ENCODE measurements around the gene P2RY2.

Gene P2RY2

DNA sequence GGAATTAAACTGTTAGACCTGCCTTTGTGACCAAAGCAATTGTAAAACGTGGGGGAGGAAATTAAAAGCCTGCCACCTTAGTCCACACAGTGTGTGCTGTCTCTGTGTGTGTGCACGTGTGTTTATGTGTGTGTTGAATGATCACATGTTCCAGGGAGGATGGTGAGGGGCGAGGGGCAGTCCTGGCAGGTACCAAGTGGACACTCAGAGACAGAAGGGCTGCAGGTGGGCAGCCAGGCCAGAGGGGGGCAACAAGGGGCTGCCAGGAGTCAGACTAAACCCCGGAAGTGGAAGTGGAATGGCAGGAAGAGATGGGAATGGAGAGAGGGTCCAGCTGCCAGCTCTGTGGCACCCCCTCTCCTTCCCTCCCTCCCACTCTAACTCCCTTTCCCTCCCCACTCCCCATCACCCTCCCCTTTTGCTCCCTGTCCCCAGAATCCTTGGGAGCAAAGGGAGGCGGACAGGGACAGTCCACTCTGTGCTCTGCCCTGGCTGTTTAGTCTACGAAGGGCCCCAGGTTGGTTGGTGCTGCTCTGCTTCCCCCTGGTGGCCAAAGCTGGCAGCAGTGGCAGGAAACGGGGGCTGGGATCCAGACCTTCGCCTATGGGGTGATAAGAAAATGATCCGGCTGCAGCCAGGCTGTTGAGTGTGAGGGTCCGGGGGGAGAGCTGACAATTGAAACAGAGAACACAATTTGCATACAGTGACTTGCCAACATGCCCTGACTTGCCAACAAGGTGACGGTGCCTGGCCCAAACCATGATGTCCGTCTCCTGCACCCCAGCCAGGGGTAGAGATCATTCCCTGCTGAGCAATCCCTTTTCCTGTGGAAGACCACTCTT, 24.4 kb downstream of the P2RY2 start:
- H2AFZ ChIP-seq (ENCODE audit: low read depth, low read length, severe bottlenecking) = peak overlapping the region; percentile 57
- H3F3A ChIP-seq (ENCODE audit: insufficient read depth) = no peaks in the 10 kb centered on the region
- H4K20me1 ChIP-seq (ENCODE audit: low read depth, low read length) = no peaks in the 10 kb centered on the region
- no peaks in the 10 kb centered on the region for H3K36me3 ChIP-seq (ENCODE audit: low read length)
- no peak overlapping the region for H3K4me3 ChIP-seq (ENCODE audit: insufficient read depth, low read length, poor library complexity, severe bottlenecking)
- TF ChIP-seq, protein P1, sequence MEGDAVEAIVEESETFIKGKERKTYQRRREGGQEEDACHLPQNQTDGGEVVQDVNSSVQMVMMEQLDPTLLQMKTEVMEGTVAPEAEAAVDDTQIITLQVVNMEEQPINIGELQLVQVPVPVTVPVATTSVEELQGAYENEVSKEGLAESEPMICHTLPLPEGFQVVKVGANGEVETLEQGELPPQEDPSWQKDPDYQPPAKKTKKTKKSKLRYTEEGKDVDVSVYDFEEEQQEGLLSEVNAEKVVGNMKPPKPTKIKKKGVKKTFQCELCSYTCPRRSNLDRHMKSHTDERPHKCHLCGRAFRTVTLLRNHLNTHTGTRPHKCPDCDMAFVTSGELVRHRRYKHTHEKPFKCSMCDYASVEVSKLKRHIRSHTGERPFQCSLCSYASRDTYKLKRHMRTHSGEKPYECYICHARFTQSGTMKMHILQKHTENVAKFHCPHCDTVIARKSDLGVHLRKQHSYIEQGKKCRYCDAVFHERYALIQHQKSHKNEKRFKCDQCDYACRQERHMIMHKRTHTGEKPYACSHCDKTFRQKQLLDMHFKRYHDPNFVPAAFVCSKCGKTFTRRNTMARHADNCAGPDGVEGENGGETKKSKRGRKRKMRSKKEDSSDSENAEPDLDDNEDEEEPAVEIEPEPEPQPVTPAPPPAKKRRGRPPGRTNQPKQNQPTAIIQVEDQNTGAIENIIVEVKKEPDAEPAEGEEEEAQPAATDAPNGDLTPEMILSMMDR (IDR thresholded peaks at IDR 0.05; ENCODE audit: insufficient read depth, low read length, poor library complexity, severe bottlenecking) = peak; percentile 99
- no peak for TF ChIP-seq EZH2phosphoT487 (conservative IDR thresholded peaks at IDR 0.05; ENCODE audit: low read length)
- H3K27me3 ChIP-seq (ENCODE audit: low read length) = no peaks in the 10 kb centered on the region
- no peaks in the 10 kb centered on the region for H3K9me3 ChIP-seq (ENCODE audit: insufficient read depth, low read length)
- no peak overlapping the region for H3K27ac ChIP-seq (ENCODE audit: low read depth, low read length)
- H3K9ac ChIP-seq (ENCODE audit: low read length) = no peak overlapping the region
- no peaks in the 10 kb centered on the region for H3K79me2 ChIP-seq (ENCODE audit: insufficient read depth, low read length)
- H3K4me2 ChIP-seq (ENCODE audit: low read depth, low read length, poor library complexity, severe bottlenecking) = peak overlapping the region; percentile 2
- H3K9me2 ChIP-seq (replicated peaks; ENCODE audit: insufficient read depth, low read length) = no peaks in the 10 kb centered on the region

DNA sequence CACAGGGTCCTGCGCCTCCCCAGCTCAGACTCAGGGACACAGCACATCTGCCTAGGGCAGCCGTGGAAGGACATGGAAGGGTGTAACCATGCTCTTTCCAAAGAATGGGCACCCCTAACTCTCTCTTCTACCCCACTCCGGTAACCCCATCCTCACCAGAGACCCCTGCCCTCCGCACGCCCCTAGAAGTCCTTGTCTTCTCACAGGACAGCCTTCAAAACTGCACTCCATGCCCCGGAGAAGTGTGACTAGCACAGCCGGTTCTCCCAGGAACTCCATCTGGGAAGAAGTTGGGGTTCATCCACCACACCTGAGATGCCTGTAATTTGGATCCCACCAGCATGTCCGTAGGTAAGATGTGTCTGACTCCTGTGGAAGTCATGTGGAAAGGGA, 25.0 kb downstream of the P2RY2 start:
- H3K9me2 ChIP-seq (replicated peaks; ENCODE audit: insufficient read depth, low read length) = no peaks in the 10 kb centered on the region
- H3K9me3 ChIP-seq (ENCODE audit: insufficient read depth, low read length) = no peaks in the 10 kb centered on the region
- no peak overlapping the region for H2AFZ ChIP-seq (ENCODE audit: low read depth, low read length, severe bottlenecking)
- no peak overlapping the region for H3K4me3 ChIP-seq (ENCODE audit: insufficient read depth, low read length, poor library complexity, severe bottlenecking)
- no peak overlapping the region for H3K4me2 ChIP-seq (ENCODE audit: low read depth, low read length, poor library complexity, severe bottlenecking)
- no peaks in the 10 kb centered on the region for H3K27me3 ChIP-seq (ENCODE audit: low read length)
- H3K36me3 ChIP-seq (ENCODE audit: low read length) = no peaks in the 10 kb centered on the region
- no peak overlapping the region for H3K9ac ChIP-seq (ENCODE audit: low read length)
- H4K20me1 ChIP-seq (ENCODE audit: low read depth, low read length) = no peaks in the 10 kb centered on the region
- TF ChIP-seq, protein P1 (IDR thresholded peaks at IDR 0.05; ENCODE audit: insufficient read depth, low read length, poor library complexity, severe bottlenecking) = no peak
- TF ChIP-seq EZH2phosphoT487 (conservative IDR thresholded peaks at IDR 0.05; ENCODE audit: low read length) = no peak
- no peaks in the 10 kb centered on the region for H3F3A ChIP-seq (ENCODE audit: insufficient read depth)
- H3K79me2 ChIP-seq (ENCODE audit: insufficient read depth, low read length) = no peaks in the 10 kb centered on the region
- no peak overlapping the region for H3K27ac ChIP-seq (ENCODE audit: low read depth, low read length)

DNA sequence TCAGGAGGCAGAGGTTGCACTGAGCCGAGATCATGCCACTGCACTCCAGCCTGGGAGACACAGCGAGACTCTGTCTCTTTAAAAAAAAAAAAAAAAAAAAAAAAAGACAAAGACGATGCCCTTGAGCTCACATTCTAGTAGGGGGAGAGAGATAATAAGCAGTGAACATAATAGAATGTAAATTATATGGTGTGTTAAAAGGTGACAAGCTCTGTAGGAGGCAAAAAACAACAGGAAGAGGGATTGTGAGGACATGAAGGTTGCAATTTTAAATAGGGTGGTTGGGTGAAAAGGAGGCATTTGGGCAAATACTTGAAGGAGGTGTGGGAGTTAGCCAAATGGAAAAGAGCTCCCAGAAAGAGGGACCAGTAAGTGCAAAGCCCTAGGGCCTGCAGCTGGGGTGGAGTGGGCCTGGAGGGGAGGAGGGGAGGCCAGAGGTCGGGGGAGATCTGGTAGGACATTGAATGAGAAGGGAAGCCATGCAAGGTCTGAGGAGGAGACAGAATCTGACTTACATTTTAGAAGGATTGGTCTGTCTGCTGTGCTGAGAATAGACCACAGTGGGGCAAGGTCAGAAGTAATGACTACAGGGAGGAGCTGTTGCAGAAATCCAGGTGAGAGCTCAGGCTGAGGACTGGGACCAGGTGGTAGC, 26.6 kb downstream of the P2RY2 start:
- Histone ChIP-seq H2AFZ (ENCODE audit: low read depth, low read length, severe bottlenecking) (no peak overlapping the region), H3K4me3 (ENCODE audit: insufficient read depth, low read length, poor library complexity, severe bottlenecking) (no peak overlapping the region), H3K79me2 (ENCODE audit: insufficient read depth, low read length) (no peaks in the 10 kb centered on the region), H3K9me3 (ENCODE audit: insufficient read depth, low read length) (no peaks in the 10 kb centered on the region), H3K9ac (ENCODE audit: low read length) (no peak overlapping the region), H3K9me2 (replicated peaks; ENCODE audit: insufficient read depth, low read length) (no peaks in the 10 kb centered on the region), H3K27ac (ENCODE audit: low read depth, low read length) (no peak overlapping the region), H3K4me2 (ENCODE audit: low read depth, low read length, poor library complexity, severe bottlenecking) (no peak overlapping the region), H3K36me3 (ENCODE audit: low read length) (no peaks in the 10 kb centered on the region), H3F3A (ENCODE audit: insufficient read depth) (no peaks in the 10 kb centered on the region), H3K27me3 (ENCODE audit: low read length) (no peaks in the 10 kb centered on the region), H4K20me1 (ENCODE audit: low read depth, low read length) (no peaks in the 10 kb centered on the region)
- TF ChIP-seq EZH2phosphoT487 (conservative IDR thresholded peaks at IDR 0.05; ENCODE audit: low read length) = no peak
- TF ChIP-seq, protein P1 (IDR thresholded peaks at IDR 0.05; ENCODE audit: insufficient read depth, low read length, poor library complexity, severe bottlenecking) = no peak

Data from SU-DHL-6 (cell line).